IPS-15b (cell line): ENCODE measurements around the gene CASK.

Experiments
- H3K27me3 ChIP-seq: one replicate; pipeline ENCODE4 v1.6.1; 2013; ENCODE audit warnings: low read length; ENCODE audit not compliant: control insufficient read depth, insufficient read depth
- H3K36me3 ChIP-seq: one replicate; pipeline ENCODE4 v1.6.1; 2013; ENCODE audit warnings: low read length; ENCODE audit not compliant: control insufficient read depth, insufficient read depth
- H3K4me1 ChIP-seq: one replicate; pipeline ENCODE4 v1.6.1; 2013; ENCODE audit warnings: mild to moderate bottlenecking, low read length; ENCODE audit not compliant: control insufficient read depth, insufficient read depth
- H3K4me3 ChIP-seq: one replicate; pipeline ENCODE4 v1.5.1; 2013; ENCODE audit warnings: low read depth, low read length
- H3K9ac ChIP-seq: one replicate; pipeline ENCODE4 v1.6.1; 2013; ENCODE audit warnings: low read depth, mild to moderate bottlenecking, low read length
- H3K9me3 ChIP-seq: one replicate; pipeline ENCODE4 v1.6.1; 2013; ENCODE audit warnings: mild to moderate bottlenecking, low read length; ENCODE audit not compliant: control insufficient read depth, insufficient read depth

Gene CASK

GRCh38 chrX:41759817-41760216 lies 163.5 kb downstream of the CASK start:
- Histone ChIP-seq H3K36me3 (no peaks in the 10 kb centered on the region), H3K4me1 (no peaks in the 10 kb centered on the region), H3K9ac (no peak overlapping the region), H3K4me3 (no peak overlapping the region), H3K9me3 (no peaks in the 10 kb centered on the region), H3K27me3 (no peaks in the 10 kb centered on the region)

- Histone ChIP-seq H3K4me3 (no peak overlapping the region), H3K27me3 (no peaks in the 10 kb centered on the region), H3K4me1 (no peaks in the 10 kb centered on the region), H3K9me3 (no peaks in the 10 kb centered on the region), H3K9ac (no peak overlapping the region), H3K36me3 (no peaks in the 10 kb centered on the region)
These were observed 165.0 kb downstream of the CASK start for GRCh38 chrX:41758401-41758800.

GRCh38 chrX:41750716-41751115 lies 172.6 kb downstream of the CASK start:
- Histone ChIP-seq H3K27me3 (no peaks in the 10 kb centered on the region), H3K9ac (no peak overlapping the region)

GRCh38 chrX:41739871-41740270 lies 183.5 kb downstream of the CASK start:
- Histone ChIP-seq H3K27me3 (no peaks in the 10 kb centered on the region), H3K36me3 (no peaks in the 10 kb centered on the region), H3K9ac (no peak overlapping the region), H3K4me3 (no peak overlapping the region), H3K9me3 (no peaks in the 10 kb centered on the region), H3K4me1 (peaks cover 6% of the 10 kb centered on the region)

More at GRCh38 chrX:41750716-41751115, 172.6 kb downstream of the CASK start:
- H3K4me1 ChIP-seq = peaks cover 3% of the 10 kb centered on the region
- no peak overlapping the region for H3K4me3 ChIP-seq
- no peaks in the 10 kb centered on the region for H3K36me3 ChIP-seq
- H3K9me3 ChIP-seq = no peaks in the 10 kb centered on the region

- Histone ChIP-seq H3K9me3 (no peaks in the 10 kb centered on the region), H3K36me3 (no peaks in the 10 kb centered on the region), H3K27me3 (no peaks in the 10 kb centered on the region), H3K9ac (no peak overlapping the region), H3K4me1 (peaks cover 6% of the 10 kb centered on the region), H3K4me3 (no peak overlapping the region)
These were observed 186.3 kb downstream of the CASK start for GRCh38 chrX:41737065-41737464.

GRCh38 chrX:41734530-41734929 lies 188.8 kb downstream of the CASK start:
- Histone ChIP-seq H3K9me3 (no peaks in the 10 kb centered on the region), H3K4me1 (no peaks in the 10 kb centered on the region), H3K27me3 (no peaks in the 10 kb centered on the region), H3K9ac (no peak overlapping the region), H3K4me3 (no peak overlapping the region), H3K36me3 (no peaks in the 10 kb centered on the region)

- Histone ChIP-seq H3K36me3 (no peaks in the 10 kb centered on the region), H3K27me3 (no peaks in the 10 kb centered on the region), H3K9ac (no peak overlapping the region), H3K9me3 (no peaks in the 10 kb centered on the region), H3K4me3 (no peak overlapping the region), H3K4me1 (no peaks in the 10 kb centered on the region)
These were observed 189.4 kb downstream of the CASK start for GRCh38 chrX:41733939-41734338.

GRCh38 chrX:41732260-41732659 lies 191.1 kb downstream of the CASK start:
- no peaks in the 10 kb centered on the region for H3K27me3 ChIP-seq
- H3K36me3 ChIP-seq = no peaks in the 10 kb centered on the region
- H3K9me3 ChIP-seq = no peaks in the 10 kb centered on the region
- H3K4me3 ChIP-seq = no peak overlapping the region
- H3K4me1 ChIP-seq = no peaks in the 10 kb centered on the region
- no peak overlapping the region for H3K9ac ChIP-seq

GRCh38 chrX:41730081-41730480 lies 193.3 kb downstream of the CASK start:
- H3K9ac ChIP-seq = no peak overlapping the region
- H3K36me3 ChIP-seq = no peaks in the 10 kb centered on the region
- H3K4me1 ChIP-seq = no peaks in the 10 kb centered on the region
- H3K9me3 ChIP-seq = no peaks in the 10 kb centered on the region
- no peaks in the 10 kb centered on the region for H3K27me3 ChIP-seq
- H3K4me3 ChIP-seq = no peak overlapping the region

GRCh38 chrX:41728125-41728524 lies 195.2 kb downstream of the CASK start:
- no peaks in the 10 kb centered on the region for H3K4me1 ChIP-seq
- no peaks in the 10 kb centered on the region for H3K36me3 ChIP-seq
- no peak overlapping the region for H3K9ac ChIP-seq
- no peaks in the 10 kb centered on the region for H3K9me3 ChIP-seq
- no peaks in the 10 kb centered on the region for H3K27me3 ChIP-seq
- H3K4me3 ChIP-seq = no peak overlapping the region

GRCh38 chrX:41723826-41724225 lies 199.5 kb downstream of the CASK start, which contains the start of gene GPR82:
TSS of gene GPR82 (plus strand) at chrX:41724181. CDS start at chrX:41727027, 2,846 bp downstream.
- H3K9ac ChIP-seq = no peak within 1 kb of the TSS

GRCh38 chrX:41722816-41723618 lies 200.3 kb downstream of the CASK start:
- no peak overlapping the region for H3K4me3 ChIP-seq
- peaks cover 8% of the 10 kb centered on the region for H3K9me3 ChIP-seq
- H3K36me3 ChIP-seq = no peaks in the 10 kb centered on the region
- H3K4me1 ChIP-seq = no peaks in the 10 kb centered on the region
- H3K27me3 ChIP-seq = no peaks in the 10 kb centered on the region
- H3K9ac ChIP-seq = no peak overlapping the region

More at GRCh38 chrX:41723826-41724225, 199.5 kb downstream of the CASK start, which contains the start of gene GPR82:
- no peak within 1 kb of the TSS for H3K4me3 ChIP-seq
- peaks cover 8% of the 10 kb centered on the region for H3K9me3 ChIP-seq
- no peaks in the 10 kb centered on the region for H3K36me3 ChIP-seq
- H3K27me3 ChIP-seq = no peaks in the 10 kb centered on the region
- no peaks in the 10 kb centered on the region for H3K4me1 ChIP-seq
